ENCODE data around the gene FASTKD2.

Gene FASTKD2

DNA sequence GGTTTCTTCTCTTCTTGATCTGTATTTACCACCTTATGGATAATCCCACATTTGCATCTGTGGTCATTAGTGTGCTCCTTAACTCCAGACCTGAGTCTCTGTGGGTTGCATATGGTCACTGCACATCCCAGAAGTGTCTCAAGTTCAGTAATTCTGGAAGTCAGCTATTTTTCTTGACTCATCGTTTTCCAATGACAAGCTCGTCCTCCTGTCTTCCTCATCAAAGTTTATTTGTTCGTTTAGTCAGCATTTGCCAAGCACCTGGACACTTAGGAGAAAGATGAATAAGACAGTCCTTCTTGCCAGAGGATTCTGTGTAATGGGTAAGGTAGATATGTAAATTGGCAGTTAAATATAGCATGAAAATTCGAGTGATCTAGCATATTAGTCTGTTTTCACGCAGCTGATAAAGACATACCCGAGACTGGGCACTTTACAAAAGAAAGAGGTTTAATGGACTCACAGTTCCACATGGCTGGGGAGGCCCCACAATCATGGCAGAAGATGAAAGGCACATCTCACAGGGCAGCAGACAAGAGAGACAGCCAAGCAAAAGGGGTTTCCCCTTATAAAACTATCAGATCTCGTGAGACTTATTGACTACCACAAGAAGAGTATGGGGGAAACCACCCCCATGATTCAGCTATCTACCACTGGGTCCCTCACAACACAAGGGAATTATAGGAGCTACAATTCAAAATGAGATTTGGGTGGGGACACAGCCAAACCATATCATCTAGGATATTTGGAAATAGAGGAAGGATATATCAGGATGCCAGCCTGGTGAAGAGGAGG is 19.4 kb downstream of the FASTKD2 start:
- no peak for TF ChIP-seq EZH2 (IDR thresholded peaks at IDR 0.05; ENCODE audit: borderline replicate concordance, low read depth, low read length, severe bottlenecking)
- TF ChIP-seq, protein P1, sequence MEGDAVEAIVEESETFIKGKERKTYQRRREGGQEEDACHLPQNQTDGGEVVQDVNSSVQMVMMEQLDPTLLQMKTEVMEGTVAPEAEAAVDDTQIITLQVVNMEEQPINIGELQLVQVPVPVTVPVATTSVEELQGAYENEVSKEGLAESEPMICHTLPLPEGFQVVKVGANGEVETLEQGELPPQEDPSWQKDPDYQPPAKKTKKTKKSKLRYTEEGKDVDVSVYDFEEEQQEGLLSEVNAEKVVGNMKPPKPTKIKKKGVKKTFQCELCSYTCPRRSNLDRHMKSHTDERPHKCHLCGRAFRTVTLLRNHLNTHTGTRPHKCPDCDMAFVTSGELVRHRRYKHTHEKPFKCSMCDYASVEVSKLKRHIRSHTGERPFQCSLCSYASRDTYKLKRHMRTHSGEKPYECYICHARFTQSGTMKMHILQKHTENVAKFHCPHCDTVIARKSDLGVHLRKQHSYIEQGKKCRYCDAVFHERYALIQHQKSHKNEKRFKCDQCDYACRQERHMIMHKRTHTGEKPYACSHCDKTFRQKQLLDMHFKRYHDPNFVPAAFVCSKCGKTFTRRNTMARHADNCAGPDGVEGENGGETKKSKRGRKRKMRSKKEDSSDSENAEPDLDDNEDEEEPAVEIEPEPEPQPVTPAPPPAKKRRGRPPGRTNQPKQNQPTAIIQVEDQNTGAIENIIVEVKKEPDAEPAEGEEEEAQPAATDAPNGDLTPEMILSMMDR (IDR thresholded peaks at IDR 0.05; ENCODE audit: borderline replicate concordance, extremely low read depth, low read length, poor library complexity, severe bottlenecking), result no peak
- H2AFZ ChIP-seq (ENCODE audit: low read depth, low read length), result no peak overlapping the region
- peaks cover 4% of the 10 kb centered on the region for H3K9me3 ChIP-seq (ENCODE audit: insufficient read depth, low read length, severe bottlenecking)
- peaks cover 10% of the 10 kb centered on the region; the same call in 1 of the 2 replicates for H4K20me1 ChIP-seq (ENCODE audit: insufficient read depth, low read length)
- H3K27me3 ChIP-seq (ENCODE audit: insufficient read depth, low read length, poor library complexity), result no peaks in the 10 kb centered on the region
- H3K4me1 ChIP-seq (ENCODE audit: insufficient read depth, low read length), result no peaks in the 10 kb centered on the region
- no peak overlapping the region for H3K4me2 ChIP-seq (ENCODE audit: insufficient read depth, low read length)
- H3K27ac ChIP-seq (ENCODE audit: low read length), result no peak overlapping the region
- H3K79me2 ChIP-seq (ENCODE audit: insufficient read depth, low read length), result 0 out of 2 replicates have a peak, but pooled peaks cover 2% of the 10 kb centered on the region
- H3K4me3 ChIP-seq (ENCODE audit: low read depth in 1 of 2, low read length in 2 of 2), result no peak overlapping the region
- H3K9ac ChIP-seq (ENCODE audit: low read depth, low read length), result no peak overlapping the region
- ATAC-seq (ENCODE audit: insufficient read depth, low read depth), result no peak
- no peak for DNase-seq
- H3K36me3 ChIP-seq (ENCODE audit: insufficient read depth, low read length), result peaks cover 92% of the 10 kb centered on the region

DNA sequence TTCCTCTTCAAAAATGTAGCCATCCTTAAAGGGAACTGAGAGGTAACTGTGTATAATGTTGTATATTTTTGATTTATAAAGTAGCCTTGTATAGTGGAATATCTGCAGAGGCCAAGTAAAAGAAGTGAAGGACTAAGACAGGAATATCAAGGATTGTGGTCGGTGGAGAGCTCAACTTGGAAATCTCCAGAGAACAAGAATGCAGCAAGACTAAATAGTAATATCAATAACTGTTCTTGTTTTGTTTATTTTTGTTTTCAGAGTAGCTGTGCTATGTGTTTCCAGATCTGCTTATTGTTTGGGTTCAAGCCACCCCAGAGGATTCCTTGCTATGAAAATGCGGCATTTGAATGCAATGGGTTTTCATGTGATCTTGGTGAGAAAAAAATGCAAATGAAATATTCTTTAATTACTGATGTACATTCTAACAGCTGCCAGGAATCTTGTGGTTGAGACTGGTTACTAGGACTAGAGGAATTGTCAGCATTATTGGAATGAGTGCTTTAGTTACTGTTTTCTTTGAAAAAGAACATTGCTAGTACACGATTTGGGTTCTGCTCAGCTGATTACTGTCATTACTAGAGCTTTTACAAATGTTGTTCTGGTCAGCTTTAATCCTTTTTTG is 25.0 kb downstream of the FASTKD2 start:
- H3K36me3 ChIP-seq (ENCODE audit: insufficient read depth, low read length), result peaks cover 82% of the 10 kb centered on the region
- H4K20me1 ChIP-seq (ENCODE audit: insufficient read depth, low read length), result 0 out of 2 replicates have a peak, but pooled peaks cover under 1% of the 10 kb centered on the region
- ATAC-seq (ENCODE audit: insufficient read depth, low read depth) (no peak), DNase-seq (no peak)
- no peak overlapping the region for H2AFZ ChIP-seq (ENCODE audit: low read depth, low read length)
- no peaks in the 10 kb centered on the region for H3K79me2 ChIP-seq (ENCODE audit: insufficient read depth, low read length)
- no peak overlapping the region for H3K9ac ChIP-seq (ENCODE audit: low read depth, low read length)
- H3K27ac ChIP-seq (ENCODE audit: low read length), result no peak overlapping the region
- no peak overlapping the region for H3K4me2 ChIP-seq (ENCODE audit: insufficient read depth, low read length)
- H3K4me1 ChIP-seq (ENCODE audit: insufficient read depth, low read length), result no peaks in the 10 kb centered on the region
- H3K9me3 ChIP-seq (ENCODE audit: insufficient read depth, low read length, severe bottlenecking), result no peaks in the 10 kb centered on the region
- no peaks in the 10 kb centered on the region for H3K27me3 ChIP-seq (ENCODE audit: insufficient read depth, low read length, poor library complexity)
- TF ChIP-seq, protein P1 (IDR thresholded peaks at IDR 0.05; ENCODE audit: borderline replicate concordance, extremely low read depth, low read length, poor library complexity, severe bottlenecking), result no peak
- TF ChIP-seq EZH2 (IDR thresholded peaks at IDR 0.05; ENCODE audit: borderline replicate concordance, low read depth, low read length, severe bottlenecking), result no peak
- H3K4me3 ChIP-seq (ENCODE audit: low read depth in 1 of 2, low read length in 2 of 2), result no peak overlapping the region

DNA sequence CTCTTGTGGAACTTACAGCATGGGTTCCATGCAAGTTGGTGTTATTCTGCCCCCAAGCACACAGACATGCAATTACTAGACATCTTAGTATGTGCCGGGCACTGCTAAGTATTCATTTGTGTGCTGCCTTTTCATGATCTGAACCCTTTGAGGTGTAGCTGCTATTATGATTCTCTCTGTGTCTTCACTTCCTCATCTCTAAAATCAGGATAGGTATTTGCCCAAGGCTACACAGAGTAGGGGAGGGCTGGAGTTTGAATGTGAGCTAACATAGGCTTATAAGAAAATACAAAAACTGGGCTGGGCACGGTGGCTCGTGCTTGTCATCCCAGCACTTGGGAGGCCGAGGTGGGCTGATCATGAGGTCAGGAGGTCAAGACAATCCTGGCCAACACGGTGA is 27.2 kb downstream of the FASTKD2 start:
- Histone ChIP-seq H3K36me3 (ENCODE audit: insufficient read depth, low read length) (peaks cover 66% of the 10 kb centered on the region), H2AFZ (ENCODE audit: low read depth, low read length) (no peak overlapping the region), H3K79me2 (ENCODE audit: insufficient read depth, low read length) (no peaks in the 10 kb centered on the region), H3K4me2 (ENCODE audit: insufficient read depth, low read length) (no peak overlapping the region), H4K20me1 (ENCODE audit: insufficient read depth, low read length) (no peaks in the 10 kb centered on the region), H3K27me3 (ENCODE audit: insufficient read depth, low read length, poor library complexity) (no peaks in the 10 kb centered on the region), H3K4me1 (ENCODE audit: insufficient read depth, low read length) (no peaks in the 10 kb centered on the region), H3K27ac (ENCODE audit: low read length) (no peak overlapping the region), H3K4me3 (ENCODE audit: low read depth in 1 of 2, low read length in 2 of 2) (no peak overlapping the region), H3K9me3 (ENCODE audit: insufficient read depth, low read length, severe bottlenecking) (no peaks in the 10 kb centered on the region), H3K9ac (ENCODE audit: low read depth, low read length) (no peak overlapping the region)
- ATAC-seq (ENCODE audit: insufficient read depth, low read depth) (no peak), DNase-seq (no peak)
- TF ChIP-seq, protein P1 (IDR thresholded peaks at IDR 0.05; ENCODE audit: borderline replicate concordance, extremely low read depth, low read length, poor library complexity, severe bottlenecking), result no peak
- no peak for TF ChIP-seq EZH2 (IDR thresholded peaks at IDR 0.05; ENCODE audit: borderline replicate concordance, low read depth, low read length, severe bottlenecking)
